Lung microvascular endothelial cell (primary cell): ENCODE results near the gene PGAP3. TPM values are rescaled to one million over a fixed set of nuclear protein-coding genes. Genes with fewer than 3 reads are reported as not detected.

Source experiments
- DNase-seq, 2 donors: peaks; one replicate each; pipeline versions ENCODE4 v3.0.0 to v3.0.0-alpha.2; 2010; ENCODE audit warnings: low read depth in 2 of 2
- total RNA-seq: library from RNA; depleted of rRNA; stranded (reverse); fragments of >200 nt; gene quantifications from 2 replicates; pipeline ENCODE4 v1.2.1, GENCODE V29; 2014

The PGAP3 gene
- total RNA-seq, 1 donor from 2014 or later, result 3.2 TPM

- no peak for DNase-seq
Measured at GRCh38 chr17:39672522-39673334, 15.1 kb downstream of the PGAP3 start.

- peak; percentile 57 to 70 for DNase-seq
Measured at GRCh38 chr17:39671651-39672521, 16.0 kb downstream of the PGAP3 start.

- DNase-seq, result no peak
Measured at GRCh38 chr17:39670746-39671145, 17.1 kb downstream of the PGAP3 start.

DNA sequence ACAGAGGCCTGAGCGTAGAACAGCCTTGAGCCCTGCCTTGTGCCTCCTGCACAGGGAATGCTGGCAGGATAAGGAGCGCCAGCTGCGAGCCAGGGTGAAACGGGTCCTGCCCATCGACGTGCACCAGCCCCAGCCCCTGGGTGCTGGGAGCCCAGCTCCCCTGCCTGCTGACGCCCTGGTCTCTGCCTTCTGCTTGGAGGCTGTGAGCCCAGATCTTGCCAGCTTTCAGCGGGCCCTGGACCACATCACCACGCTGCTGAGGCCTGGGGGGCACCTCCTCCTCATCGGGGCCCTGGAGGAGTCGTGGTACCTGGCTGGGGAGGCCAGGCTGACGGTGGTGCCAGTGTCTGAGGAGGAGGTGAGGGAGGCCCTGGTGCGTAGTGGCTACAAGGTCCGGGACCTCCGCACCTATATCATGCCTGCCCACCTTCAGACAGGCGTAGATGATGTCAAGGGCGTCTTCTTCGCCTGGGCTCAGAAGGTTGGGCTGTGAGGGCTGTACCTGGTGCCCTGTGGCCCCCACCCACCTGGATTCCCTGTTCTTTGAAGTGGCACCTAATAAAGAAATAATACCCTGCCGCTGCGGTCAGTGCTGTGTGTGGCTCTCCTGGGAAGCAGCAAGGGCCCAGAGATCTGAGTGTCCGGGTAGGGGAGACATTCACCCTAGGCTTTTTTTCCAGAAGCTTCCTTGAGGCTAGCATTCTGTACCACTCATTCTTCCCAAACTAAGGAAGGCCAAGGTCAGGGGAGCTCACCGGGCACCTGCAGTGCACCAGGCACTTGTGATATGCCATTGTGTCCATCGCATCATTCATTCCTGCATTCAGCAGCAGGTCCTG lies 17.7 kb downstream of the PGAP3 start:
- no peak for DNase-seq

GRCh38 chr17:39667945-39668924 lies 19.6 kb downstream of the PGAP3 start, which contains the start of gene PNMT:
Gene PNMT (plus strand): TSS chr17:39668453. CDS start chr17:39668476, 23 bp downstream.
- peak; percentile 65 to 84 for DNase-seq

- no peak for DNase-seq
Measured at GRCh38 chr17:39667262-39667944, 20.5 kb downstream of the PGAP3 start.

DNA sequence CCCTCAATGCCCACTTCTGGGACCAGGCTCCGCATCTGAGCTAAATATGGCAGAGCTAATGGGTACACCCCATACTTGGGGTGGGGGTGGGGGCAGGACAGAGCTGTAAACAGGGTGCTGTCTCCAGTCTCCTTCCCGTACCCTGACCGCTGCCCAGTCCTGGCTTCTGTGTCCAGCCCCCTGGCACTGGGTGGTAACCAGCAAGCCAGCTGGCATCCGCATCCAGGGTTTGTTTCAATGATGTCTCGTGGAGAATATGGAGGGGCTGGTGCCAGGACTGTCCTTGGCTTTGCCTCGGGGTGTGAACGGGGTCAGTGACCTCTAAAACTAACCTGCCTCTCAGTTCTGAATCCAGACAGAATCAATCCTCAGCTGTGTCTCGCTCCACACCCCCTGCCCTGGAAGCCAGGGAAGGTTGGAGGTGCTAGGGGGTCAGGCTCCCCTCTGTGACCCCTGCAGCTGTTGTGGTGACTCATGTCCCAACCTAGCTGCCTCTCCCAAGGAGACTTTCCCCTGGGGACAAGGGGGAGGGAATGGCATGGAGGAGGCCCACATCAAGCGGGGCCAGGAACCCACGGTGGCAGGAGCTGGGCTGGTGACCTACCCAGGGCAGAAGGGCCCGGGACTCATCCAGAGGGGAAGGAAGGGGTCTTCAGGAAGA lies 21.1 kb downstream of the PGAP3 start:
- no peak for DNase-seq

- DNase-seq, result no peak
Measured at GRCh38 chr17:39666231-39666600, 21.6 kb downstream of the PGAP3 start.

- DNase-seq, result no peak
Measured at GRCh38 chr17:39665642-39666224, 22.1 kb downstream of the PGAP3 start.

DNA sequence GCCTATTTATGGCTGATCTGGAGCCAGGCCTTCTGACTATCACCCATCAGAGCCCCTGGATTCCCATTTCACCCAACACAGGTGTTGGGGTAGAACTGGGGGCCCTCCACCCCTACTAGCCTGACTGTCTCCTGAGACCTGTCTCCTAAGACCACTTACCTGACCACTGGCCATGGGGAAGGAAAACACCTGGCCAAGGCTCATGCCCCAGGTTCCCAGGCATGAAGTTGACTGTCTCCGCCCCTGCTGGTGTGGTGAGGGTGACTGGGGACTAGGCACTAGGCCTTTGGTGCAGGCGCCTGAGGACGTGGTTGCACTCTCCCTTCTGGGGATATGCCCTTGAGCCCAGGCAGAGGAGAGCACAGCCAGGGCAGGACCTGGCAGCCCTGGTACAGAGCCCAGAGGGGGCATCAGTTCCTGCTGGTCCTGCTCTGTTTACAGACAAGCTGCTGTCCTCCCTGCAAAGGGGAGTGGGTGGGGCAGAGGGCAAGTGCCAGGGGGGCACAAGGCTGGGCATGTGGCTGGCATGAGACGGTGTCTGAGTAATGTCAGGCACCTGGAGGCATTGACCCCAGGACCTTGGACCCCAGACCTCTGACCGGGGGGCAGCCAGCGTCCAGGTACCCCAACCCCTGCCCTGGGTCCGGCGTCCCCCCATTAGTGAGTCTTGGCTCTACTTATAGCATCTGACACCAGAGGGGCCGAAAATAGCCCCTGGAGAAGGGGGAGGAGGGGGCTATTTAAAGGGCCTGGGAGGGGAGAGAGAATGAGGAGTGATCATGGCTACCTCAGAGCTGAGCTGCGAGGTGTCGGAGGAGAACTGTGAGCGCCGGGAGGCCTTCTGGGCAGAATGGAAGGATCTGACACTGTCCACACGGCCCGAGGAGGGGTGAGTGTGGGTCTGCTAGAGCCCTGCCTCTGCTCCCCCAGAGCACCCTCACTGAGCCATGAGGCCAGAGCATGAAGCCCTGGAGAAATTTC lies 23.0 kb downstream of the PGAP3 start, which contains the start of gene TCAP:
TSS of gene TCAP (plus strand) at position 769 of the 981 bp plus-strand sequence. CDS start at position 780, 11 bp downstream.
- no peak for DNase-seq

- DNase-seq, result peak; percentile 24 to 62
Measured at GRCh38 chr17:39663688-39664580, 23.9 kb downstream of the PGAP3 start.

DNA sequence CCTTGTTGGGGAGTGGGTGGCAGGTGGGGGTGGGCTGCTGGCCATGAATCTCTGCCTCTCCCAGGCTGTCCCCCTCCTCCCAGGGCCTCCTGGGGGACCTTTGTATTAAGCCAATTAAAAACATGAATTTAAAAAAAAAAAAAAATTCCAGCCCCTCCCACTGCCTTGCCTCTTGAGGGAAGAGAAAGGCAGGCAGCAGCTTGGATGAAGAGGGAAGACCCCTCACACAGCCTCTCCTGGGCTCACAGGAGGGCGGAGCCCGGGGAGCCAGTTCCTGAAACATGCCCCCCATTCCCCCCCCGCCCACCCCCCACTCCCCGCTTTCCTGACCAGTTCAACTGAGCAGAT lies 24.5 kb downstream of the PGAP3 start:
- no peak for DNase-seq

DNA sequence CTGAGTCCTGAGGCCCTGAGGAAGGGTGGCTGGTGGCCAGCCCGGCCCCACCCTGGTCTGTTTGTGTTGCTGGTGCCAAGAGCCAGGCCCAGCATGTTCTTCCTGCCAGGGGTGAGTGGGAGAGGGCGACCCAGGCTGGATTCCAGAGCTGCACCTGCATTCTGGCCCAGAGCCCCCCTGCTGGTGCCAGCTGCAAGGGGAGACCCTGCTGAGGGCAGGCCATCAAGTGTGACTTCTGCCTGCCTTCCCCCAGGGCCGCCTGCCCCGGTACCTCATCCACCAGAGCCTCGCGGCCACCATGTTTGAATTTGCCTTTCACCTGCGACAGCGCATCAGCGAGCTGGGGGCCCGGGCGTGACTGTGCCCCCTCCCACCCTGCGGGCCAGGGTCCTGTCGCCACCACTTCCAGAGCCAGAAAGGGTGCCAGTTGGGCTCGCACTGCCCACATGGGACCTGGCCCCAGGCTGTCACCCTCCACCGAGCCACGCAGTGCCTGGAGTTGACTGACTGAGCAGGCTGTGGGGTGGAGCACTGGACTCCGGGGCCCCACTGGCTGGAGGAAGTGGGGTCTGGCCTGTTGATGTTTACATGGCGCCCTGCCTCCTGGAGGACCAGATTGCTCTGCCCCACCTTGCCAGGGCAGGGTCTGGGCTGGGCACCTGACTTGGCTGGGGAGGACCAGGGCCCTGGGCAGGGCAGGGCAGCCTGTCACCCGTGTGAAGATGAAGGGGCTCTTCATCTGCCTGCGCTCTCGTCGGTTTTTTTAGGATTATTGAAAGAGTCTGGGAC lies 25.1 kb downstream of the PGAP3 start:
- DNase-seq, result peak in 1 of 2 donors; percentile 43

DNA sequence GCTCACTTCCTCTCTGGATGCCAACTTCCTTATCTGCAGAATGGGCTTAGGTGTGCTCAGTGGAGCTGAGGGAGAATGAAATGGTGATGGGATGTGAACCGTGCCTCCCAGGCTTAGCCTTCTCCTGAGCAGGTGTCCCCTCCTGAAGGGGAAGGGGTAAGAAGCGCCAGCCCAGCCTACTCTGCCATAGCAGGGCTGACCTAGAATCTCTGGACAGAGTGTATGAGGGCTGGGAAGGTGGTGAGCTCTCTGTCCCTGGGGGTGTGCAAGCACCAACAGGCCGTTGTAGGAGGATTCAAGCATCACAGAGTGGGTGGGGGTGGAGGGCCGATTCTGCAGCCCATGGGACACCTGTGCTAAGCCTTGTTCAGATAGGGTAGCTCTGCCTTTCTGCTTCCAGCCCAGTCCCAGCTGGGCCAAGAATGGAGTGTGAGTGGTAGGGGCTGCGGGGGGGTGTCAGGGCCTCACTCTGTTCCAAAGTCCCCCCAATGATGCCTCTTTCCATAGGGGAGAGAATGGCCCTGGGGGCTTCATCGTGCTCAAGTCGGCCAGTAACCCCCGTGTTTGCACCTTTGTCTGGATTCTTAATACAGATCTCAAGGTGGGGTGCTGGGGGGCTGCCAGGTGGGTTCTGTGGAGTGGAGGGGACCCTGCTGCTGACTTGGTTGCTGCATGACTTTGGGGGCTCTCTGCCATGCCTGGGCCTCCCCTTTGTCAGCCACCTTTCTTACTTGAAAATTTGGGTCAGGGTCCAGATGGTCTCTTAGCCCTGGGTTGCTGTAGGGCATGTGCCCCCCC lies 25.9 kb downstream of the PGAP3 start:
- DNase-seq, result no peak
